Measurements from ENCODE around the gene DHFR.
"Not testable (repeated sequence)": the region's sequence is repeated elsewhere in the genome, so short reads cannot be mapped to it uniquely, and the experiment has no call there.

Gene DHFR

DNA sequence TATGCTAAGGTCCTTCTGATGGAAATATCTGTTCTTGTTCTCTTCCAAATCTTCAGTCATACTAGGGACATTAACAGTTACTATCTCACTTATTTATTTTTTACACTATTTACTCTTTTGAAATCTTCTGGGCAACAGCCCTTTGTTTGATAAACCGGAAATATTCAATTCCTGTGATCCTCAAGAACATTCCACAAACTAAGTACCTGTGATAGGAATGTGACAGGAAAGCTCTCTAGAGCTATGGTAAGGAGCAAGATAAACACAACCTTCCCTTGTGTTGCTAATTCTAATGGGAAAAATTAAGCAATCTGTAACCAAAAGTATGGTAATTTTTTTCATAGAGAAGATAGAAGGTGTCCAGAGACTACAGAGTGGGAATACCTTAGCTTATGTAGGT is 62.7 kb downstream of the DHFR start:
- DNase-seq: no peak

DNA sequence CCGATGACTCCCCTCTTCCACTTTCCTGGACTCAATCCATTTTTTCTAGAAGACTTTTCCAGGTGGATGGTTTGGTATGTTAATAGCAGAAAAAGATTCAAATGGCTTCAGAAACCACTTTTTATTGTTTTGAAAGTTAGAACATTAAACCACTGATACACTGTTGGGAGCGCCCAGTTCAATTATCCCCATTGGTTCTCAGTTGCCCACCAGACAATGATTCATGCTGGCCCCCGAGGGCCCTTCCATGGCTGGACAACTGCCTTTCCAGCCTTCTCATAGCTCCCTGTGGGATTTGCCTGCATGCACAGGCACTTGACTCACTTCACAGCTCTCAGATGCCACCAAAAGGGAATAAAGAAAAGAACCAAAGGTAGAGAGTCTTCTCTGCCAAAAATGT is 63.4 kb downstream of the DHFR start:
- no peak for DNase-seq

DNA sequence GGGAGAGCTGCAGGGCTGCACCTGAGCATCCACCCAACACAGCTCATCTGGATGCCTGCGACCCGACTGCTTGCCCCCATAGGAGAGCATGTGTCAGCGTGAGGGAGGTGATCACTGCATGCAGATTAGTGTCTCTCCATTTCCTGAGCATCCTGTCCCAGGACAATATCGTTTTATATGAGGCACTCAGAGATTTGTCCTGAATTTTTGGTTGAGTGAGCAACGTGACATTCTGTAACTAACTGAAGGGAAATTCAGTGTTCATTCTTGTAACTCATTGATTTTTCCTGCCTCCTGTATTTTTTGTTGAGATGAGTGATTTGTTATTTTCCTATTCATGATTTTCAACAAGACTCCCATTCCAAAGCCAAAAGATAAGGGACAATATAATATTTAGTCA is 64.0 kb downstream of the DHFR start:
- no peak for DNase-seq

DNA sequence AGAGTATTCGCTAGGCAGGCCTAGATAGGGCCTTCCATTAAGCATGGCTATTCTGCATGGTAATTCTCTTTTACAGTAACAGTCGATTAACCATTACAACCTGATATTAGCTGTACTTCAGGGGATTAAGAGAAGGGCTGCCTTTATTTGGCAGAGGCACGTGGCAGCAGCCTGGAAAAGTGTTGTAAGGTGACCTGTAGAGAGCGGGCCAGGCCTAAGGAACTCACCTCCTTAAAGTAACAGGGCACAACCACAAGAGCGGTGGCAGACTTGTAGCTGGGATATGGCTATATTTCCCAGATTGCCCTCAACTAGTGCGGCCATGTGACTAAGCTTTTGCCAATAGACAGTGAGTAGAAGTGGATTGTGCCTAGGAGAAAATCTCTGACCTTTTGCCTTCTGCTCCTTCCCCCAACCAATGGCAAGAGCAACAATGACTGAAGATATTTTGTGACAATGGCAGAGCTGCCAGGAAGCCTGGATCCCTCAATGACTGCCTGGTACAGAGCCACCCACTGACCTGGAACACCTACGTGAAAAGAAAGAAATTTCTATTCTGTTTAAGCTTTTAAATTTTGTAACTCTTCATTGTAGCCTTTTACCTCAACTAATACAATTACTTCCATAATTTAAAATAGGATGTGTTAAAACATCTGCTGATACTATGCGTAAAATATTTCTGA is 65.8 kb downstream of the DHFR start:
- DNase-seq: no peak

DNA sequence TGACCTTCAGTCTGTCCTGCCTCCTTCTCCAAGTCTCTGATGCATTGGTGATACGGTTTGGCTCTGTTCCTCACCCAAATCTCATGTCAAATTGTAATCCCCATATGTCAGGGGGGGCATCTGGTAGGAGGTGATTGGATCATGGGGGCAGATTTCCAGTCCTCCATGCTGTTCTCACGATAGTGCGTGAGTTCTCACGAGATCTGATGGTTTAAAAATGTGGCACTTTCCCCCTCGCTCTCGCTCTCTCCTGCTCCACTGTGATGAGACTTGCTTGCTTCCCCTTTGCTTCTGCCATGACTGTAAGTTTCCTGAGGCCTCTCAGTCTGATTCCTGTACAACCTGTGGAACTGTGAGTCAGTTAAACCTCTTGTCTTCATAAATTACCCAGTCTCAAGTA is 70.0 kb downstream of the DHFR start:
- DNase-seq: no peak

DNA sequence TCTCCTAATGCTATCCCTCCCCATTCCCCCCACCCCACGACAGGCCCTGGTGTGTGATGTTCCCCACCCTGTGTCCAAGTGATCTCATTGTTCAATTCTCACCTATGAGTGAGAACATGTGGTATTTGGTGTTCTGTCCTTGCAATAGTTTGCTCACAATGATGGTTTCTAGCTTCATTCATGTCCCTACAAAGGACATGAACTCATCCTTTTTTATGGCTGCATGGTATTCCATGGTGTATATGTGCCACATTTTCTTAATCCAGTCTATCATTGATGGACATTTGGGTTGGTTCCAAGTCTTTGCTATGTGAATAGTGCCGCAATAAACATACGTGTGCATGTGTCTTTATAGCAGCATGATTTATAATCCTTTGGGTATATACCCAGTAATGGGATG is 74.5 kb downstream of the DHFR start:
- not testable (repeated sequence) for DNase-seq

DNA sequence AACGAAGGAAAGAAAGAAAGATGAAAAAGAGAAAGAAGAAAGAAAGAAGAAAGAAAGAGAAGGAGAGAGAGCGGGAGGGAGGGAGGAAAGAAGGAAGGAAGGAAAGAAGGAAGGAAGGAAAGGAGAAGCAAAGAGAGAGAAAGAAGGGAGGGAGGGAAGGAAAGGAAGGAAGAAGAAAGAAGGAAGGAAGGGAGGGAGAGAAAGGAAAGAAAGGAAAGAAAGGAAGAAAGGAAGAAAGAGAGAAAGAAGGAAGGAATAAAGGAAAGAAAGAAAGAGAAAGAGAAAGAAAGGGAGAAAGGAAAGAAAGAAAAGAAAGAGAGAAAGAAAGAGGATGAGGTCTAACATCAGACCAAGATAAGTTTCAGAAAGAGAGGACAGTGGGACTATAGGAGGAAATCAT is 75.7 kb downstream of the DHFR start:
- DNase-seq: no peak

DNA sequence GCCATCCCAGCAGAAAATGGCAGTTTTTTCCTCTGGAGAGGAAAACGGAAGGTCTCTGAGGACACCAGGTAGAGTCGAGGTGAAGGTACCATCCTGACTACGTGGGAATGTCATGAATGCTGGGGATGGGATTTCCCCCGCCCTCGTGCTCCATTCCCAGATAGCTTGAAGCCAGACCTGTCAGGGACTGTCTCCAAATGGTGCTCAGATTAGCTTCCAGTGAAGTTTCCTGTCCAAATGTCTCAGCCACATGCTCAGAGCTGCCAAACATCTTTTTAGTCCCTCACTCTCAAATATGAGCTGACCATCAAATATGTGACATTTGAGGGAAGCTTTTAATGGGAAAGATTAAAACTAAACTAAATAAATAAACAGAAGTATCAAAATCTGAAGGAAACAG is 77.1 kb downstream of the DHFR start:
- no peak for DNase-seq

DNA sequence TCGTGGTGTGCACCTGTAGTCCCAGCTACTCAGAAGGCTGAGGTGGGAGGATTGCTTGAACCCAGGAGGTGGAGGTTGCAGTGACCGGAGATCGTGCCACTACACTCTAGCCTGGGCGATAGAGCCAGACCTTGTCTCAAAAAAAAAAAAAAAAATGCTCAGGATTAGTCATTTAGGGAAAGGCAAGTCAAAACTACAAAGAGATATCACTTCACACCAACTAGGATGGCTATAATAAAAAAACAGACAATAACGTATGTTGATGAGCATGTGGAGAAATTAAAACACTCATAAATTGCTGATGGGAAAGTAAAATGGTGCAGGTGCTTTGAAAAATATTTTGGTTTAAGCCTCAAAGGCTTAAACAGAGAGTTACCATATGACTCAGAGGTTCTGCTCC is 78.4 kb downstream of the DHFR start:
- no peak for DNase-seq
